ENCODE measurements around the gene IZUMO4. TPM values are rescaled to one million over a fixed set of nuclear protein-coding genes. Genes with fewer than 3 reads are reported as not detected.

The IZUMO4 gene
- total and polyA plus RNA-seq, 11 donors: 1.7 to 6.2 (median 2.6) TPM; not detected in 1

DNA sequence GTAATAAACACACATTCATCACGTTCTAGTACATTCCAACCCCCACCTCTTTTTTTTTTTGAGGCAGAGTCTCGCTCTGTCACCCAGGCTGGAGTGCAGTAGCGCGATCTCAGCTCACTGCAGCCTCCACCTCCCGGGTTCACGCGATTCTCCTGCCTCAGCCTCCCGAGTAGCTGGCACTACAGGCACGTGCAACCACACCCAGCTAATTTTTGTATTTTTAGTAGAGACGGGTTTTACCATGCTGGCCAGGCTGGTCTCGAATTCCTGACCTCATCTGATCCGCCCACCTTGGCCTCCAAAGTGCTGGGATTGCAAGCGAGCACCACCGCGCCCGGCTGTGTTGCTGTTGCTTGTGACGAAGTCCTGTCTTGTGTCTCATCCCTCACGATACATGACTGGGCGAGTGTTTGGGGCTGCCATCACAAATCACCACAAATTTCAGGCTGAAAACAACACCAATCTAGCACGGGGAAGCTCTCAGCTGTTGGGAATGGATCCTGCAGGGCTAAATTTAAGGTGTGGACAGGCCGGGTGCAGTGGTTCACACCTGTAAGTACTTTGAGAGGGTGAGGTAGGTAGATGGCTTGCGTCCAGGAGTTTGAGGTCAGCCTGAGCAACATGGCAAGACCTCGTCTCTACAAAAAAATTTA lies 16.3 kb upstream of the IZUMO4 start:
- H3K27me3 ChIP-seq: no peaks in the 10 kb centered on the region
- DNase-seq (no peak), ATAC-seq (no peak)
- intact Hi-C loops (cut with DNase I): no loop called here
- H3K27ac ChIP-seq: peak overlapping the region in 1 of 12 donors; percentile 92
- peaks cover 0 to 48% (median 8%) of the 10 kb centered on the region in 12 donors for H3K4me1 ChIP-seq
- peaks cover 0 to 91% (median 68%) of the 10 kb centered on the region in 9 donors for H3K36me3 ChIP-seq
- 88 to 91% (median 89%) methylated on average over 23 of the region's 23 CpGs for WGBS, 4 donors
- no peaks in the 10 kb centered on the region for H3K9me3 ChIP-seq
- H3K4me3 ChIP-seq: no peak overlapping the region
- TF ChIP-seq, protein P1, sequence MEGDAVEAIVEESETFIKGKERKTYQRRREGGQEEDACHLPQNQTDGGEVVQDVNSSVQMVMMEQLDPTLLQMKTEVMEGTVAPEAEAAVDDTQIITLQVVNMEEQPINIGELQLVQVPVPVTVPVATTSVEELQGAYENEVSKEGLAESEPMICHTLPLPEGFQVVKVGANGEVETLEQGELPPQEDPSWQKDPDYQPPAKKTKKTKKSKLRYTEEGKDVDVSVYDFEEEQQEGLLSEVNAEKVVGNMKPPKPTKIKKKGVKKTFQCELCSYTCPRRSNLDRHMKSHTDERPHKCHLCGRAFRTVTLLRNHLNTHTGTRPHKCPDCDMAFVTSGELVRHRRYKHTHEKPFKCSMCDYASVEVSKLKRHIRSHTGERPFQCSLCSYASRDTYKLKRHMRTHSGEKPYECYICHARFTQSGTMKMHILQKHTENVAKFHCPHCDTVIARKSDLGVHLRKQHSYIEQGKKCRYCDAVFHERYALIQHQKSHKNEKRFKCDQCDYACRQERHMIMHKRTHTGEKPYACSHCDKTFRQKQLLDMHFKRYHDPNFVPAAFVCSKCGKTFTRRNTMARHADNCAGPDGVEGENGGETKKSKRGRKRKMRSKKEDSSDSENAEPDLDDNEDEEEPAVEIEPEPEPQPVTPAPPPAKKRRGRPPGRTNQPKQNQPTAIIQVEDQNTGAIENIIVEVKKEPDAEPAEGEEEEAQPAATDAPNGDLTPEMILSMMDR (IDR thresholded peaks at IDR 0.05): no peak
- TF ChIP-seq POLR2A (IDR thresholded peaks at IDR 0.05): no peak

DNA sequence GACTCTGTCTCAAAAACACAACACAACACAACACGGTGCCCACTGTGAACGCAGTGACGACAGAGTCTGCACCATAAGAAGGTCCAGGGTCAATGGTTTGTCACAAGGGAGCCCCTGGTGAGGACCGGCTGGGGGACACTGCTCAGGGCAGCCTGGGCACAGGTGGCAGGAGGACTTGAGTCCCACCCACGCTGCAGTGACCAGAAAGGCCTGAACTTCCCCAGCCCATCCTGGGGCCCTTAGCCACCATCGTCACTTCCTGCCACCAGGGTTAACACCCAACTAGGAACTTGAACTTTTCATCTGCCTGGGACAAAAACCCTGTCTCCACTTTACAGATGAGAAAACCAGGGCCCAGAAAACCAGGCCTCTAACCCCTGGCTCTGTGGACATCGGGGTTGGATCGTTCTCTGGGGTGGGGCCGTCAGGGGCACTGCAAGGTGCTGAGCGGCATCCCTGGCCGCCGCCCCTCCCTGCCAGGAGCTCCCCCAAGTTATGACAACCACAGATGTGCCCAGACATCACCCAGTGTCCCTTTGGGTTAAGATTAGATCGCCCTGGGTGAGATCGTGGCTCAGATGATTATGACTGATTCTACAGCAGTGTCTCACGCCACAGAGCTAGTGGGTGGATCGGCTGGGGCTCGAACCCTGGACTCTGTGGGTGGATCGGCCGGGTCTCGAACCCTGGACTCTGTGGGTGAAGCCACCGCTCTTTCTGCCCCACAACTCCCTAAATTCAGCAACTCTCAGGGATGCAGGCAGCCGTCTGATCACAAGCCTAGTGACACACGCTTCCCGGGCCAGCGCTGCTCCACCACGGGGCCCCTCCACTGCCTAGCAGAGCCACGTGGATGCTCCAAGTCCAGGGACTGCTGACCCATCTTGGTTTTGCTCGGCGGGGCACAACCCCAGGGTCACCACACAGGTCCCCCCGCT lies 14.6 kb upstream of the IZUMO4 start:
- no peak for TF ChIP-seq POLR2A (IDR thresholded peaks at IDR 0.05)
- TF ChIP-seq, protein P1 (IDR thresholded peaks at IDR 0.05): no peak
- DNase-seq (peak in 1 of 5 donors; percentile 52), ATAC-seq (peak in 3 of 4 donors; percentile 7 to 40 (median 36))
- intact Hi-C loops (cut with DNase I): no loop called here
- Histone ChIP-seq H3K27me3 (no peaks in the 10 kb centered on the region), H3K36me3 (peaks cover 0 to 74% (median 53%) of the 10 kb centered on the region in 9 donors), H3K4me1 (peaks cover 0 to 64% (median 8%) of the 10 kb centered on the region in 12 donors), H3K27ac (peak overlapping the region in 4 of 12 donors; percentile 22 to 92 (median 54)), H3K4me3 (peak overlapping the region in 1 of 12 donors; percentile 66), H3K9me3 (no peaks in the 10 kb centered on the region)
- 80 to 89% (median 87%) methylated on average over 21 to 30 of the region's 30 CpGs for WGBS, 4 donors

DNA sequence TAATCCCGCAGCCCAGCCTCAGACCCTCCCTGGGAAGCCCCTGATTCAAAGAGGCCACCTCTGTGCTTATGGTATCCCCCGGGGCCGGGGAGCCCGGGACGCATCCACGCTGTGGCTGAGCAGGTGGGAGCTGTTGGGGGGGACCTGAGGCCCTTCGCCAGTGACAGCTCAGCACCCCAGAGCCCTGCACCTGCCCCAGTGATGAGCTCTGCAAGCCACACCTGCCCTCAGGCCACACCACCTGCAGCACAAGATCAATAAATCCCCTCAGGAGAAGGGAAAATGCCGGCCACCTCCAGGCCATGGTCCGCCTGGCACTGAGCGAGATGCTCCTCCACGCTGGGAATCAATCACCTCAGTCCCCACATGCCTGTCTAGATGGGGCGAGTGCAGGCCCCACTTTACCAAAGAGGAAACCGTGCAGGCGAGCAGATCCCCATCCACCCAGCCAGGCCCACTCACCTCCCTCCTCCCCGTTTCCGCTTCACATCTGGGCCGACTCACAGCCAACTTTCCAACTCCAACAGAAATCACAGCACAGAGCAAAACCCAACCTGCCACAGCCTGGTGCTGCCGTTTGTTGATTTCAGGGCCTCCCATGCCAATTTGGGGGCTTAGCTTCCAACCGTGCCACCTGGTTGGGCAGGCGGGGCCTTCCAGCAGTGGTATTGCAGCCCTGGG lies 13.4 kb upstream of the IZUMO4 start:
- Histone ChIP-seq H3K36me3 (peaks cover 0 to 62% (median 41%) of the 10 kb centered on the region in 9 donors), H3K4me1 (peaks cover 0 to 76% (median 8%) of the 10 kb centered on the region in 12 donors), H3K4me3 (peak overlapping the region in 5 of 12 donors; percentile 9 to 66 (median 25)), H3K27me3 (no peaks in the 10 kb centered on the region), H3K27ac (peak overlapping the region in 8 of 12 donors; percentile 18 to 92 (median 48)), H3K9me3 (no peaks in the 10 kb centered on the region)
- DNase-seq (peak in 1 of 5 donors; percentile 44), ATAC-seq (peak; percentile 11 to 60 (median 30))
- intact Hi-C loops (cut with DNase I): no loop called here
- WGBS, 4 donors: 71 to 82% (median 73%) methylated on average over 19 to 20 of the region's 20 CpGs
- no peak for TF ChIP-seq POLR2A (IDR thresholded peaks at IDR 0.05)
- TF ChIP-seq, protein P1 (IDR thresholded peaks at IDR 0.05): no peak

Measured in heart left ventricle (tissue), 16 donors.